ENCODE measurements around the gene LCOR. TPM values are rescaled to one million over a fixed set of nuclear protein-coding genes. Genes with fewer than 3 reads are reported as not detected.
A peak's percentile ranks its signal among the peaks of the same experiment; 100 is the strongest.

LCOR gene
- total RNA-seq (9.9 and 22.2 TPM in 2 replicates), polyA plus RNA-seq (13.7 and 21.7 TPM in 2 replicates)

DNA sequence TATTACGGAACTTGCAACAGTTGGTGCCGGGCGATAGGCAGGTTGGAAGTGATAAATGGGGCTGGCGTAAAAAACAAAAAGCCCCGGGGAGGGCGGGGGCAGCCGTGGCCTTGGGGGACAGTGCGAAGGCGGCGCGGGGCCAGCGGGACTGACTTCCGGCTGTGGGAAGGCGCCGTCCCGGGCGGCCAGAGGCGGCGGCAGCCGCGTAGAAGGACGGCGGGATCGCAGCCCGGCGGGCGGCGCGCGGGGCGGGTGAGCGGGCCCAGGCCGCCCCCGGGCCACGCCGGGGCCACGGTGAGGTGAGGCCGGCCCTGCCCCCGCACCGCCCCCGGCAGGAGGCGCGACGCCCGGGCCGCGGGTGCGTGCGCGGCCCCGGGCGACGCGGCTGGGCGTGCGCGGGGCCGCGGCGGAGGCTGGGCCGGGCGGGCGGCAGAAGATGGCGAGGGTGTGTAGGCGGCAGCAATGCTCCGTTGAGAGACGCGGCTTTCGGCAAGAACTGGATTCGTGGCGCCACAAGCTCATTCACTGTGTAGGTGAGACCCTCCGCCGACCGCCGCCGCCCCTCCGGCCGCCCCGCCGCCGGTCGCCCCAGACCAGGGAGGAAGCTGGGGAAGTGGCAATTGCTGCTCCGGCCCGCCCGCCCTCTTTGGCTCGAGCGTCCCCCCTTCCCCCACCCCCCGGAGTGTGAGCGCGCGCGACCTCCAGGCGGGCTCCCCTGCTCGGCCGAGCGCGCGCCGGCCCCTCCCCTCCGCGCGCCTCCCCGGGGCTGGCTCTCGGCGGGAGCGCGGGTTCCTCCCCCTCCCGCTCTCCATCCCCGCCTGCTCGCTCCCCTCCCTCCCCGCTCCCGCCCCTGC lies at the start of gene LCOR:
TSS of gene LCOR (plus strand) at position 432 of the 854 bp plus-strand sequence. CDS start 116,760 bp downstream, outside the sequence.
- Histone ChIP-seq H3K27ac (peak within 1 kb of the TSS; percentile 95), H3K4me1 (ENCODE audit: low read depth) (peaks cover 21% of the 10 kb centered on the region), H3K36me3 (no peaks in the 10 kb centered on the region), H3K4me3 (peak within 1 kb of the TSS; percentile 85), H3K9me3 (ENCODE audit: low read depth) (no peaks in the 10 kb centered on the region), H3K27me3 (no peaks in the 10 kb centered on the region)
- TF ChIP-seq, protein P1, sequence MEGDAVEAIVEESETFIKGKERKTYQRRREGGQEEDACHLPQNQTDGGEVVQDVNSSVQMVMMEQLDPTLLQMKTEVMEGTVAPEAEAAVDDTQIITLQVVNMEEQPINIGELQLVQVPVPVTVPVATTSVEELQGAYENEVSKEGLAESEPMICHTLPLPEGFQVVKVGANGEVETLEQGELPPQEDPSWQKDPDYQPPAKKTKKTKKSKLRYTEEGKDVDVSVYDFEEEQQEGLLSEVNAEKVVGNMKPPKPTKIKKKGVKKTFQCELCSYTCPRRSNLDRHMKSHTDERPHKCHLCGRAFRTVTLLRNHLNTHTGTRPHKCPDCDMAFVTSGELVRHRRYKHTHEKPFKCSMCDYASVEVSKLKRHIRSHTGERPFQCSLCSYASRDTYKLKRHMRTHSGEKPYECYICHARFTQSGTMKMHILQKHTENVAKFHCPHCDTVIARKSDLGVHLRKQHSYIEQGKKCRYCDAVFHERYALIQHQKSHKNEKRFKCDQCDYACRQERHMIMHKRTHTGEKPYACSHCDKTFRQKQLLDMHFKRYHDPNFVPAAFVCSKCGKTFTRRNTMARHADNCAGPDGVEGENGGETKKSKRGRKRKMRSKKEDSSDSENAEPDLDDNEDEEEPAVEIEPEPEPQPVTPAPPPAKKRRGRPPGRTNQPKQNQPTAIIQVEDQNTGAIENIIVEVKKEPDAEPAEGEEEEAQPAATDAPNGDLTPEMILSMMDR (IDR thresholded peaks at IDR 0.05; ENCODE audit: low read depth, low read length), result no peak
- DNase-seq (ENCODE audit: low read depth in 1 of 2, low spot score in 1 of 2), result peak; percentile 93 to 95

DNA sequence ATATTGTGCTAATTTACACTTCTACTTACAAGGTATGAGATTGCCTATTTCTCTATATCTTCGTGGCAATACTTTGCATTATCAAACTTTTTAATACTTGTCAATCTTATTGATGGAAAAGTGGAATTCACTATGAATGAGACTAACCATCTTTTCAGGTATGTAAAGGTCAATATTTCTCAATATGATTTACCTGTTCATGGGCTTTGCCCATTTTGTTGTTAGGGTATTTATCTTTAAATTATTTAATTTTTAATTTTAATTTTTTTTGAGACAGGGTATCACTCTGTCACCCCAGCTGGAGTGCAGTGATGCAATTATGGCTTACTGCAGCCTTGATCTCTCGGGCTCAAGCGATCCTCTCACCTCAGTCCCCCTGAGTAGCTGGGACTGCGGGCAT lies 47.8 kb upstream of the LCOR start:
- TF ChIP-seq, protein P1 (IDR thresholded peaks at IDR 0.05; ENCODE audit: low read depth, low read length), result no peak
- no peaks in the 10 kb centered on the region for H3K9me3 ChIP-seq (ENCODE audit: low read depth)
- no peaks in the 10 kb centered on the region for H3K27me3 ChIP-seq
- DNase-seq (ENCODE audit: low read depth in 1 of 2, low spot score in 1 of 2), result no peak
- H3K4me1 ChIP-seq (ENCODE audit: low read depth), result no peaks in the 10 kb centered on the region
- no peaks in the 10 kb centered on the region for H3K36me3 ChIP-seq
- H3K4me3 ChIP-seq, result no peak overlapping the region
- no peak overlapping the region for H3K27ac ChIP-seq

DNA sequence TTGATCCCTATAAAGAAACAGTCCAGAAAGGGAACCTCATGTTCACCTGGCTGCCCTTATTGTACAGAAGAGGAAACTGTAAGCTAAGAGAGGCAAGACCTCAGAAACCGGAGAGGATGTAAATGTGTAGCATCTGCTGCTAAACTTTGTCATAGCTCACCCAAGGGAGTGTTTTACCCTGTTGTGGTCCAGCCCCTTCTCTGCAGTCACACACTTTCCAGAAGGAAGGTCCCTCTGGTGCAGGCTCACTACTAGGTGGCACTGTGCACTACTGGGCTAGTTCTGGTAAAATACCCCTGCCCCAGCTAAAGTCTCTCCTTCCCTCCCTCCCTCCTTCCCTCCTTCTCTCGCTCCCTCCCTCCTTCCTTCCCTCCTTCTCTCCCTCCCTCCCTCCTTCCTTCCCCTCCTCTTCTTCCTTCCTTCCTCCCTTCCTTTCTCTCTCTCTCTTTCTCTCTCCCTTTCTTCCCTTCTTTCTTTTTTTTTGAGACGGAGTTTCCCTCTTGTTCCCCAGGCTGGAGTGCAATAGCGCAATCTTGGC lies 42.5 kb upstream of the LCOR start:
- peaks cover 9% of the 10 kb centered on the region for H3K27me3 ChIP-seq
- no peaks in the 10 kb centered on the region for H3K4me1 ChIP-seq (ENCODE audit: low read depth)
- H3K27ac ChIP-seq, result no peak overlapping the region
- no peaks in the 10 kb centered on the region for H3K36me3 ChIP-seq
- no peaks in the 10 kb centered on the region for H3K9me3 ChIP-seq (ENCODE audit: low read depth)
- DNase-seq (ENCODE audit: low read depth in 1 of 2, low spot score in 1 of 2), result no peak
- TF ChIP-seq, protein P1 (IDR thresholded peaks at IDR 0.05; ENCODE audit: low read depth, low read length), result no peak
- H3K4me3 ChIP-seq, result no peak overlapping the region

DNA sequence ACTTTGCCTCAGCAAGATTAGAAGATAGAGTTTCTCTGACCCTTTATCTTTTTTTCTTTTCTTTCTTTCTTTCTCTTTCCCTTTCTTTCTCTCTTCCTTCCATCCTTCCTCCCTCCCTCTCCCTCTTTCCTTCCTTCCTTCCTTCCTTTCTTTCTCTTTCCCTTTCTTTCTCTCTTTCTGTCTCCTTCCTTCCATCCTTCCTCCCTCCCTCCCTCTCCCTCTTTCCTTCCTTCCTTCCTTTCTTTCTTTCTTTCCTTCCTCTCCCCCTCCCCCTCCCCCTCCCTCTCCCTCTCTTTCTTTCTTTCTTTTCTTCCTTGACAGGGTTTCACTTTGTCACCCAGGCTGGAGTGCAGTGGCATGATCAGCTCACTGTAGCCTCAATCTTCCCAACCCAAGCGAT lies 40.2 kb upstream of the LCOR start:
- H3K9me3 ChIP-seq (ENCODE audit: low read depth), result no peaks in the 10 kb centered on the region
- no peak overlapping the region for H3K27ac ChIP-seq
- TF ChIP-seq, protein P1 (IDR thresholded peaks at IDR 0.05; ENCODE audit: low read depth, low read length), result no peak
- peaks cover 9% of the 10 kb centered on the region for H3K27me3 ChIP-seq
- H3K36me3 ChIP-seq, result no peaks in the 10 kb centered on the region
- no peak for DNase-seq (ENCODE audit: low read depth in 1 of 2, low spot score in 1 of 2)
- H3K4me3 ChIP-seq, result no peak overlapping the region
- H3K4me1 ChIP-seq (ENCODE audit: low read depth), result no peaks in the 10 kb centered on the region

DNA sequence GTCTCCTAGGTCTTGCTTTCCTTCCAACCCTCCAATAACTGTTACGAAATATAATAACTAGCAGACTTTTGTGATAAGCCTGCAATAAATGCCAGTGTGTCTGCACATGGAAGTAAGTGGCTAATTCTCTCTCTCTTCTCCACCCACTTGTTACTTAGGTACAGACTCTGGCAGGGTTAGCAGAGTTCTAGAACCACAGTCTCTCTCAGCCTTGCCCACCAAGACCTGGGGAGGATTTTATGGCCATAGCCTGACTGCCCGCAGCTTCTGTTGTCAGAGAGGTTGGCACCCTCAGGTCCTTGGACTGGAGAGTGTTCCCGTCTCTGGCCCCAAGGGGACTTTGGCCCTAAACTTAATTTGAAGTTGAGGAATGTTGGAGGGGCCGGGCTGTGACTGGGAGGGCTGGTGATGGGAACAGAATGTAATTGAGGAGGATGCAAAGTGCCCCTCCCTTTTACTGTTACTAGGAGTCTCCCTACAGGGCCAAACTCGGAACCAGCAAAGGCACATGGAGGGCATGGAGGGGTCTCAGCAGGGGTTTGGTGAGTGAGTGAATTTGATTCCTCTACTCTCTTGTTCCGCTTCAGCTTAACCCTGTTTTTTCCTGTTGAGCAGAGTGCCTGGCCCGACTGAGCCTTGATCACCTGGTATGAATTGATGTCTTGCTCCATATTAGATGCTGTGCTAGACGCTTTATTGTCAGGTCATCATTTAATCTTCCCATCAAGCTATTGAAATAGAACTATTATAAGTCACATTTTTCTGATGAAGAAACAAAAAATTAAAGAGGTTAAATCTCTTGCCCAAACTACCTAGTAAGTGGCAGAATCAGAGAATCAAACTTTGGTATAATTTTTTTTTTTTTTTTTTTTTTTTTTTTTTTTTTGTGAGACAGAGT lies 37.0 kb upstream of the LCOR start:
- H3K9me3 ChIP-seq (ENCODE audit: low read depth), result no peaks in the 10 kb centered on the region
- TF ChIP-seq, protein P1 (IDR thresholded peaks at IDR 0.05; ENCODE audit: low read depth, low read length), result no peak
- no peak overlapping the region for H3K4me3 ChIP-seq
- no peak overlapping the region for H3K27ac ChIP-seq
- peaks cover 9% of the 10 kb centered on the region for H3K27me3 ChIP-seq
- DNase-seq (ENCODE audit: low read depth in 1 of 2, low spot score in 1 of 2), result peak in 1 of 2 donors; percentile 21
- H3K4me1 ChIP-seq (ENCODE audit: low read depth), result no peaks in the 10 kb centered on the region
- no peaks in the 10 kb centered on the region for H3K36me3 ChIP-seq

Measured in cardiac muscle cell (in vitro differentiated cells and primary cell).